LNCAP (cell line): ENCODE data around the gene SPATA13.

Experiments used
- TF ChIP-seq, protein P1 (sequence below): fragments of 450-650 bp; IDR thresholded peaks from 2 replicates; pipeline ENCODE4 v1.5.1; 2017; ENCODE audit warnings: mild to moderate bottlenecking

Gene SPATA13

DNA sequence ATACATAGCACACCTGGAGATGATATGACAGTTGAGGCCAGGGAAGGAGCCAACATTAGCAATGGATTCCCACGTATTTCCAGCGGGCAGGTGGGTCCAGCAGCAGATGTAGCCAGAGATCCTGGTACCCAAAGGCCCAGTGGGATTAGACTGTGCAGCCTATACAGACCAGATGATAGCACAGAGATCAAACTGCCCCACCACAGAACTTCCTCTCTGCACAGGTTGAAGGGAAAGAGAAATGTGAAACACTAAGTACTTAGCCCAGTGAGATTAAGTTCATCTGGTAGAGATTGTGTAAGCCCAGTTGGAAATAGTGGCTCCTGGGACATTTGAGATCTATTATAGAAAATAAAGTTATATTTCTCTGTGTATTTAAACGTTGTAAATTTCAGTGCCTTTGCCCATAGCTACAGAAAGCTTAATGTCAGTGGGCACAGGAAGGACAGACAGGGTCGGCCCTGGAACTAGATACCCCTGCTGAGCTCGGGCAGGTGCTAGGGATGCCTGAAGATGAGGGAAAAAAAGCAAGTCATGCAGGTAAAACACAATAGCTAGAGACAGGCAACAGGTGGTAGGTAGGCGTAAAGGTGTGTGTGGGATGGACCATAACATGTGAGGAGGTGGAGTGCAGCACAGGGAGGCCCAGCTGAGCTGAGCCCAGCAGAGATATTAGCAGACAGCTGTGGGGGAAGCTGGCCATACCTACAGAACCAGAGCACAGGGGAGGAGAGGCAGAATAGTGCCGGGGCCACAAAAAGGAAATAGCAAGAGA, 27.3 kb upstream of the SPATA13 start:
- TF ChIP-seq, protein P1, sequence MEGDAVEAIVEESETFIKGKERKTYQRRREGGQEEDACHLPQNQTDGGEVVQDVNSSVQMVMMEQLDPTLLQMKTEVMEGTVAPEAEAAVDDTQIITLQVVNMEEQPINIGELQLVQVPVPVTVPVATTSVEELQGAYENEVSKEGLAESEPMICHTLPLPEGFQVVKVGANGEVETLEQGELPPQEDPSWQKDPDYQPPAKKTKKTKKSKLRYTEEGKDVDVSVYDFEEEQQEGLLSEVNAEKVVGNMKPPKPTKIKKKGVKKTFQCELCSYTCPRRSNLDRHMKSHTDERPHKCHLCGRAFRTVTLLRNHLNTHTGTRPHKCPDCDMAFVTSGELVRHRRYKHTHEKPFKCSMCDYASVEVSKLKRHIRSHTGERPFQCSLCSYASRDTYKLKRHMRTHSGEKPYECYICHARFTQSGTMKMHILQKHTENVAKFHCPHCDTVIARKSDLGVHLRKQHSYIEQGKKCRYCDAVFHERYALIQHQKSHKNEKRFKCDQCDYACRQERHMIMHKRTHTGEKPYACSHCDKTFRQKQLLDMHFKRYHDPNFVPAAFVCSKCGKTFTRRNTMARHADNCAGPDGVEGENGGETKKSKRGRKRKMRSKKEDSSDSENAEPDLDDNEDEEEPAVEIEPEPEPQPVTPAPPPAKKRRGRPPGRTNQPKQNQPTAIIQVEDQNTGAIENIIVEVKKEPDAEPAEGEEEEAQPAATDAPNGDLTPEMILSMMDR: no peak

DNA sequence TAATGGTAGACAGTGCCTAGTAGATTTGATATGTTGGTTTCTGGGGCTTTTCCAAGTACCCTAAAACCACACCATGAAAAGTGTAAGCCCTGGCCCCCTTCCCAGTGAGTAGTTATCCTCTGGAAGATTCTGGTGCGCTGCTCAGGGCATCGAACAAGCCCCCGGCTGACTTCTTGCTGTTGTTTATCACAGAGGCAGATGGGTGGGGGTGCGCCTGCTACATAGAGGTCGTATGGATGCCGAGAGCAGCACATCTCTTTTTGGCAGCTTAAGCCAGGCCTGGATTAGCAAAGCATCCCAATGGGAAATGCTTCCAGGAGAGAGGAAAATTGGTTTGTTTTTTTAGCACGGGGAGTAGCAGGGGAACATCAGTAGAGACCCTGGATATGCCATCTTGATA, 26.3 kb upstream of the SPATA13 start:
- TF ChIP-seq, protein P1: no peak

DNA sequence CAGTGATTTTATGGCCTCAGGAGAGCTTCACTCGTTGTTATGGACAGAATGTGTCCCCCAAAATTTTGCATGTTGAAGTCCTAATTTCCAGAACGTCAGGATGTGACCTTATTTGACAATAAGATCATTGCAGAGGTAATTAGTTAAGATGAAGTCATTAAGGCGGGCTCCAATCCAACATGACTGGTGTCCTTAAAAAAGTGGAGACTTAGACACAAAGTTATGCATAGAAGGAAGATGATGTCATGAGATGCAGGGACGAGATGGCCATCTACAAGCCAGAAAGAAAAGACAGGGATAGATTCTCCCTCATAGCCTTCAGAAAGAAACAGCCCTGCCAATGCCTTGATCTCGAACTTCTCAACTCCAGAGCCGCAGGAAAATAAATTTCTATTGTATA, 25.8 kb upstream of the SPATA13 start:
- TF ChIP-seq, protein P1: no peak

DNA sequence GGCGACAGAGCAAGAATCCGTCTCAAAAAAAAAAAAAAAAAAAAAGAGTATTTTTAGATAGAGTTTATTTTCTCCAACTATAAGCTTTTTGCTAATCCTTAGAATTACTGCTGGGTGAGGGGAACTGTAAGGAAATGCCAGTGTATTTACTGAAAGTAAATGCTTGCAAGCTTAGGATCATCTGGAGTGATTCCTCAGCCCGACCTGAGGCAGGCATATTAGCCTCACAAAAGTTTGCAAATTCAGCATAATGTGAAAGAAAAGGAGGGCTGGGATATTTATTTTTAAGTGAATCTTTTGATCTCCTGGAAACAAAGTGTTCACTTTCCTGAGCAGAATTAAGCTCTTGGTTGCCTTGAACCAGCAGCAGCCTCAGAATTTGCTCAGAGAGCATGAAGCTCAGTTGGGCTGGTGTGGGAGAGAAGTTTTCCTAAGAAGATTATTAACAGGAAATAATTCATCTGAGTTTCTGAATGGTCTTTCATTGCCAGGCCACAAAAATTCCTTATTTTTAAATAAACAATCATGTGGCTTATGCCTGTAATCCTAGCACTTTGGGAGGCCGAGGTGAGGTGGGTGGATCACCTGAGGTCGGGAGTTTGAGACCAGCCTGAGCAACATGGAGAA, 24.7 kb upstream of the SPATA13 start:
- TF ChIP-seq, protein P1: no peak

DNA sequence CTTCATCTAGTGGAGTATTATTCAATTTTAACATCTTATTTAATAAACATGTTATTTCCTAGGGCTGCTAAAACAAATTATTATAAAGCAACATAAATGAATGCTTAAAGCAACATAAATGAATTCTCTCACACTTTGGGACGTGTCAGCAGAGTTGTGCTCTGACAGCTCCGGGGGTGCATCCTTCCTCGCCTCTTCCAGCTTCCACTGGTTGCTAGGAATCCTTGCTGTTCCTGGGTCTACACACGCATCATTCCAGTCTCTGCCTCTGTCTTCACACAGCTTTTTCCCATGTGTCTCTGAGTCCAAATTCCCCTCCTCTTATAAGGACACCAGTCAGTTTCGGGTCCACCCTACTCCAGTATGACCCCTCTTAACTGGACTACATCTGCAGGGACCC, 21.6 kb upstream of the SPATA13 start:
- TF ChIP-seq, protein P1: no peak

DNA sequence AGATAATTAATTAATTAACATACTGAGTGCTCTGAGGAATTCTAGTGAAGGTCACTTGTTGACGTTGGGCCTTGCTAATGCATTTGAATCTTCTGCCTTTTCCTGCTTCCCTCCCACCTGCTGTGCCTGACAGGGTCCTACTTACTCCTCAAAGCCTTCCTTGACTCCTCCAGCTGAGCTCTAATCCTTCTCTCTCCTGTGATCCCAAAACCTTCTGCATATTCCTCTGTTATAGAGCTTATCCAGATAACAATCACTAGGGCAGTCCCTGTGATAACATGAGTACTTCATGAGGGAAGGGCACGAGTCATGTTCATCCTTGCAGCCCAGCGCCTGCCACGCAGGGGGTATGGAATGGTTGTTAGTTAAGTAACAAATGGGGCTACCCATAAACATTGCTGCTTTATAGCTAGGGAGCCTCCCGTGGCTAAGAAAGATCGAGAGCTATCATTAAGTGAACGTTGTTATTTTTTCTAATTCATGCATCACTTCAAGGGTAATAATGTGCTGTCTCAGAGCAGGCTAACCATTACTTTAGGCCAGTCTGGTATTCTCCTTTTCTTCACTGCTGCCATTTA, 19.1 kb upstream of the SPATA13 start:
- TF ChIP-seq, protein P1: no peak

DNA sequence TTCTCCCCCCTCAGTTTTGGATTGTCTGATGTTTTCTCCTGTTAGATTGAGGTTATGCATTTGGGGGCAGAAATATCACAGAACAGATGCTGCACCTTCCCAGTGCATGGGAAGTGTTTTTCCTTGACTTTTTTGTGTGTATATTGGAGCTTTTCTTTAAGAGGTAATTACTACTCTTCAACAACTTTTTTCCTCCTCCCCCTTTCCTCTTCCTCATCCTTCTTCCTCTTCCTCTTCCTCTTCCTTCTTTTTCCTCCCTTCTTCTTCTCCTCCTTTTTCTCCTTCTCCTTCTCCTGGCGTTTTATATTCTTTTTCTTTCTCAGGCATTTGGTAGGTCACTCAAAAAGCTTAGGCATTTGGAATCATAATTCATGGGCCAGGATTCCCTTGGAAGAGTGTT, 18.1 kb upstream of the SPATA13 start:
- TF ChIP-seq, protein P1: no peak
